Nephron progenitor cell (in vitro differentiated cells): ENCODE results near the gene MESP1.
"Not testable (repeated sequence)": the region's sequence is repeated elsewhere in the genome, so short reads cannot be mapped to it uniquely, and the experiment has no call there.

Experiments
- DNase-seq: peaks from one replicate; pipeline ENCODE4 v3.0.0; 2021
- H3K27ac Mint-ChIP-seq: 2 replicates; pipeline ENCODE4 v1.8.0; 2021; ENCODE audit warnings: mild to moderate bottlenecking, moderate library complexity, mixed read lengths
- H3K27me3 Mint-ChIP-seq: 2 replicates; pipeline ENCODE4 v1.8.0; 2021; ENCODE audit warnings: mild to moderate bottlenecking, low read depth, mixed read lengths; ENCODE audit not compliant: poor library complexity
- H3K36me3 Mint-ChIP-seq: 2 replicates; pipeline ENCODE4 v1.8.0; 2021; ENCODE audit warnings: low read depth, mixed read lengths
- H3K4me1 Mint-ChIP-seq: 2 replicates; pipeline ENCODE4 v1.8.0; 2021; ENCODE audit warnings: mixed read lengths
- H3K4me3 Mint-ChIP-seq: 2 replicates; pipeline ENCODE4 v1.8.0; 2021; ENCODE audit warnings: mild to moderate bottlenecking, moderate library complexity, mixed read lengths
- H3K9me3 Mint-ChIP-seq: 2 replicates; pipeline ENCODE4 v1.8.0; 2021; ENCODE audit warnings: mild to moderate bottlenecking, moderate library complexity, mixed read lengths
- CTCF ChIP-seq: fragments of 200-600 bp; sonication (generic); IDR thresholded peaks from 2 replicates; pipeline ENCODE4 v1.5.0; 2021; ENCODE audit warnings: antibody characterized with exemption

MESP1 gene

DNA sequence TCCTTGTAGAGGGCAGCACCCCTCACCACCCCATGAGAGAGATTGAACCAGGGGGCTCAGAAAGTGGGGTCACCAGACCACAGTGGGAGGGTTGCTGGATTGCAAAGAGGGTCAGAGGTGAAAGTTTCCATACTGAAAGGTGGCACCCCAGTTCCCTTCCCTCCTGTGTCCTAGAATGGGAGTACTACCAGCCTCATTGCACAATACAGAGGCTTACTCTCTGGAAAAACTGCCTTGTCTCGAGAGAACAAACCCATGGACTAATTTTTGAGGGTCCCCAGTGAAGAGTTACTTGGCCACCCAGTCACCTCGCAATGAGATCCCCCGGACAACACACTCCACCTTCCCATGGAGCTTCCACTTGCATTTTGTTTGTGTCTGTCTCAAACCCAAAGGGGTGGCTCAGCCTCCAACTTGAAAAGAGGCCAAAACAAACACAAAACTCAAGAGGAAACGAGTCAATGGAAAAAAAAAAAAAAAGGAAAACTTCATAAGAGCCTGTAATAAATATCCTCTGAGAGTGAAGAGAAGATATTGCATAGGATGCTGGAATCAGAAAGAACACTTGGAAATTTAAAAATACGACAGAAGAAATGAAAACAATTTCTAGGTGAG is 43.7 kb upstream of the MESP1 start:
- peaks cover 9% of the 10 kb centered on the region for H3K9me3 Mint-ChIP-seq
- no peak overlapping the region for H3K4me3 Mint-ChIP-seq
- no peak for TF ChIP-seq CTCF
- no peak for DNase-seq
- no peaks in the 10 kb centered on the region for H3K36me3 Mint-ChIP-seq
- peaks cover 41% of the 10 kb centered on the region for H3K27me3 Mint-ChIP-seq
- peaks cover 9% of the 10 kb centered on the region for H3K4me1 Mint-ChIP-seq
- no peak overlapping the region for H3K27ac Mint-ChIP-seq

DNA sequence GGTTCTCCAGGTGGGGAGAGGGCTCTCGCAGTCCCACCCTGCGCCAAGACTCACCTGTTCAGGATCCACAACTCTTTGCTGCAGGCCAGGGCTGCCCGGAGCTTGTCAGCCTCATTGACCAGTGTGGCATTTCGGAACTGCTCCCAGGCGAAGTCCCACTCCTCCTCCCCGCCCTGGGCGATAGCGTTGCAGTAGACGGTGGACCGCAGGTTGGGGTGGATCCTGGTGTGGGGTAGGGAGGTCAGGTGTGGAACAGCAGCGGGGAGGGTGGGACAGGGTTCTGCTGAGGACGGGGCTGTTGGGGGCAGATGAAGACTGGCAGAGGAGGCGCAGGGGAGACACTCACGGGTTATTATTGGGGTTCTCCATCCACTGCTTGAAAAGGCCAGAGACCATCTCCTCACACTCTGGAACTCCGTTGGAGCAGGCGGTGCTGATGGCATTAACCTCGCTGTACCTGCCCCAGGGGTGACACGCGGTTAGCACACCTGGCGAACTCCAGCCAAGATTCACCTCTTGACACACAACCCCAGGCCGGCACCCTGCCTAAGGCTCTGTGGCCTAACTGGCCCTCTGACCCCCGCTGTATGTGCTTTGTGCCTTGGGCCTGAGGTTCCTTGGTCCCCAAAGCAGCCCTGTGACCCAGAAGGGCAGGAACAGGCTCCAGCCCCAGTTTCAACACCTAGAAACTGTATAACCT is 41.2 kb upstream of the MESP1 start:
- DNase-seq, result no peak
- Mint-ChIP-seq H3K9me3 (peaks cover 26% of the 10 kb centered on the region), H3K27me3 (peaks cover 26% of the 10 kb centered on the region), H3K27ac (no peak overlapping the region), H3K4me1 (no peaks in the 10 kb centered on the region), H3K4me3 (no peak overlapping the region), H3K36me3 (peaks cover 7% of the 10 kb centered on the region)
- no peak for TF ChIP-seq CTCF

- H3K36me3 Mint-ChIP-seq, result peaks cover 7% of the 10 kb centered on the region
- no peak for TF ChIP-seq CTCF
- peaks cover 31% of the 10 kb centered on the region for H3K27me3 Mint-ChIP-seq
- DNase-seq, result no peak
- no peak overlapping the region for H3K27ac Mint-ChIP-seq
- H3K4me3 Mint-ChIP-seq, result no peak overlapping the region
- H3K9me3 Mint-ChIP-seq, result peaks cover 34% of the 10 kb centered on the region
- no peaks in the 10 kb centered on the region for H3K4me1 Mint-ChIP-seq
Observed at GRCh38 chr15:89790661-89791060, 39.6 kb upstream of the MESP1 start.

- peaks cover 7% of the 10 kb centered on the region for H3K36me3 Mint-ChIP-seq
- no peaks in the 10 kb centered on the region for H3K4me1 Mint-ChIP-seq
- DNase-seq, result no peak
- H3K27me3 Mint-ChIP-seq, result peaks cover 32% of the 10 kb centered on the region
- no peak overlapping the region for H3K4me3 Mint-ChIP-seq
- H3K9me3 Mint-ChIP-seq, result peaks cover 37% of the 10 kb centered on the region
- H3K27ac Mint-ChIP-seq, result no peak overlapping the region
- no peak for TF ChIP-seq CTCF
Observed at GRCh38 chr15:89790206-89790605, 39.2 kb upstream of the MESP1 start.

- not testable (repeated sequence) for DNase-seq, H3K4me3 Mint-ChIP-seq, H3K4me1 Mint-ChIP-seq, H3K27ac Mint-ChIP-seq, H3K36me3 Mint-ChIP-seq
- H3K27me3 Mint-ChIP-seq, result peaks cover 28% of the 10 kb centered on the region
- peaks cover 37% of the 10 kb centered on the region for H3K9me3 Mint-ChIP-seq
Observed at GRCh38 chr15:89788585-89788984, 37.5 kb upstream of the MESP1 start.

DNA sequence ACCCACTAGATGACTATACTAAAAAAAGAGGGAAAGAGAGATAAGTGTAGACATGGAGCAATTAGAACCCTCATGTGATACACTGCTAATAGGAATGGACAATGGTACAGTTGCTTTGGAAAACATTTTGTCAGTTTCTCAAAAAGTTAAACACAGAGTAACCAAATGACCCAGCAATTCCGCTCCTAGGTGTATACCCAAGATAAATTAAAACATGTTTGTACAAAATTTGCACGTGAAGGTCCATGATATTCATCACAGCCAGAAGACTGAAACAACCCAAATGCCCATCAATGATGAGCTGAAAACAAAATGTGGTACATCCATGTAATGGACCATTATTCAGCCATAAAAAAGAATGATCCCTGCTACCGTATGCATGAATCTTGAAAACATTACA is 36.9 kb upstream of the MESP1 start:
- Mint-ChIP-seq H3K27ac (no peak overlapping the region), H3K9me3 (peaks cover 37% of the 10 kb centered on the region), H3K4me3 (no peak overlapping the region), H3K4me1 (peaks cover 8% of the 10 kb centered on the region), H3K27me3 (peaks cover 32% of the 10 kb centered on the region), H3K36me3 (peaks cover 7% of the 10 kb centered on the region)
- no peak for TF ChIP-seq CTCF
- no peak for DNase-seq
